Panc1 (cell line): ENCODE results near the gene FGF22. TPM values are rescaled to one million over a fixed set of nuclear protein-coding genes. Genes with fewer than 3 reads are reported as not detected.

Experiments used
- ATAC-seq: fragments of 200-7000 bp; cut with Tn5 transposase; 2 replicates; pipeline ENCODE4 v1.9.1; 2020; ENCODE audit warnings: mild to moderate bottlenecking, moderate library complexity
- BruUV-seq: library from RNA; stranded (reverse); fragments of 400-500 nt; replicated peaks from 2 replicates; lab custom pipeline; 2021; lab: Mats Ljungman, UMichigan
- CTCF ChIA-PET: fragments of 300-600 bp; sonication (Branson Sonifier 250); formaldehyde crosslinking; loops from one replicate; lab custom pipeline; 2022; ENCODE audit warnings: antibody characterized with exemption; lab: Charles Lee
- POLR2A ChIA-PET: fragments of 300-600 bp; sonication (Branson Sonifier 250); formaldehyde crosslinking; loops from one replicate; lab custom pipeline; 2022; ENCODE audit warnings: antibody characterized with exemption; lab: Charles Lee
- DNase-seq: peaks from one replicate; pipeline ENCODE4 v3.0.0-alpha.2; 2010; ENCODE audit warnings: low read depth, low spot score
- H3K27ac ChIP-seq: 2 replicates; pipeline ENCODE4 v1.5.1; 2011; ENCODE audit warnings: mild to moderate bottlenecking, low read length, inconsistent platforms
- H3K27me3 ChIP-seq: fragments of 200-500 bp; sonication (Bioruptor generic); 2 replicates; pipeline ENCODE4 v1.6.0; 2014; ENCODE audit warnings: low read length, inconsistent platforms; ENCODE audit not compliant: control insufficient read depth, insufficient read depth
- H3K36me3 ChIP-seq: fragments of 200-500 bp; sonication (Bioruptor generic); 2 replicates; pipeline ENCODE4 v1.5.1; 2014; ENCODE audit warnings: inconsistent platforms, mild to moderate bottlenecking, low read length, moderate library complexity; ENCODE audit not compliant: control insufficient read depth, insufficient read depth
- H3K4me1 ChIP-seq: 2 replicates; pipeline ENCODE4 v1.5.1; 2011; ENCODE audit warnings: inconsistent platforms, mild to moderate bottlenecking, low read length, moderate library complexity; ENCODE audit not compliant: control insufficient read depth, insufficient read depth
- H3K4me3 ChIP-seq, 2 experiments: 2 replicates each; pipeline ENCODE4 v1.5.1; 2011 to 2012; ENCODE audit warnings: low read depth in 2 of 2, low read length in 2 of 2, mild to moderate bottlenecking in 2 of 2, inconsistent platforms in 1 of 2, moderate library complexity in 1 of 2
- H3K9me3 ChIP-seq: fragments of 200-500 bp; sonication (Bioruptor generic); 2 replicates; pipeline ENCODE4 v1.5.1; 2014; ENCODE audit warnings: low read depth, mild to moderate bottlenecking, inconsistent platforms, low read length, moderate library complexity; ENCODE audit not compliant: control insufficient read depth, insufficient read depth
- POLR2AphosphoS5 ChIP-seq: IDR thresholded peaks from 2 replicates; pipeline ENCODE4 v1.6.1; 2012; ENCODE audit warnings: mild to moderate bottlenecking, low read depth, low read length, moderate library complexity
- SIN3A ChIP-seq: IDR thresholded peaks from 2 replicates; pipeline ENCODE4 v1.6.1; 2012; ENCODE audit warnings: low read depth, mild to moderate bottlenecking, low read length, moderate library complexity, borderline replicate concordance; ENCODE audit not compliant: insufficient read depth
- TCF7L2 ChIP-seq: IDR thresholded peaks from 2 replicates; pipeline ENCODE4 v1.6.1; 2011; ENCODE audit warnings: mild to moderate bottlenecking, low read depth, low read length, inconsistent platforms
- in situ Hi-C: cut with HindIII; loops from 2 replicates; pipeline ENCODE4 v1.10.0; 2016; ENCODE audit warnings: low sequenced_read_pairs, low pct_unique_long_range_greater_than_20kb
- intact Hi-C: fragments of 100-400 bp; cut with micrococcal nuclease; formaldehyde crosslinking; loops from one replicate; pipeline ENCODE4 v1.10.0; 2022; ENCODE audit not compliant: unreplicated experiment
- total RNA-seq: library from RNA; stranded (reverse); gene quantifications from one replicate; pipeline ENCODE4 v1.2.1, GENCODE V29; 2021; ENCODE audit not compliant: unreplicated experiment
- TF ChIP-seq, protein P1 (sequence below), 2 experiments: IDR thresholded peaks; 2 replicates each; pipeline ENCODE4 v1.6.1; 2011 to 2012; ENCODE audit warnings: low read depth in 2 of 2, control low read depth in 1 of 2, low read length in 1 of 2, mild to moderate bottlenecking in 1 of 2, moderate library complexity in 1 of 2; ENCODE audit not compliant: insufficient read depth in 1 of 2
- TF ChIP-seq, protein P2 (sequence below): fragments of 450-650 bp; IDR thresholded peaks from 2 replicates; pipeline ENCODE4 v1.5.1; 2017; ENCODE audit warnings: mild to moderate bottlenecking

FGF22 gene
- total RNA-seq, 1 experiment from 2014 or later = 0.72 TPM

- POLR2A ChIA-PET = no interaction called here
- Histone ChIP-seq H3K4me3 (no peak overlapping the region), H3K9me3 (no peaks in the 10 kb centered on the region), H3K4me1 (no peaks in the 10 kb centered on the region), H3K27ac (no peak overlapping the region), H3K27me3 (no peaks in the 10 kb centered on the region), H3K36me3 (no peaks in the 10 kb centered on the region; the same call in 1 of the 2 replicates)
- ATAC-seq = 0 out of 2 replicates have a peak, but pooled peaks have one; percentile 5
- TF ChIP-seq, protein P1, sequence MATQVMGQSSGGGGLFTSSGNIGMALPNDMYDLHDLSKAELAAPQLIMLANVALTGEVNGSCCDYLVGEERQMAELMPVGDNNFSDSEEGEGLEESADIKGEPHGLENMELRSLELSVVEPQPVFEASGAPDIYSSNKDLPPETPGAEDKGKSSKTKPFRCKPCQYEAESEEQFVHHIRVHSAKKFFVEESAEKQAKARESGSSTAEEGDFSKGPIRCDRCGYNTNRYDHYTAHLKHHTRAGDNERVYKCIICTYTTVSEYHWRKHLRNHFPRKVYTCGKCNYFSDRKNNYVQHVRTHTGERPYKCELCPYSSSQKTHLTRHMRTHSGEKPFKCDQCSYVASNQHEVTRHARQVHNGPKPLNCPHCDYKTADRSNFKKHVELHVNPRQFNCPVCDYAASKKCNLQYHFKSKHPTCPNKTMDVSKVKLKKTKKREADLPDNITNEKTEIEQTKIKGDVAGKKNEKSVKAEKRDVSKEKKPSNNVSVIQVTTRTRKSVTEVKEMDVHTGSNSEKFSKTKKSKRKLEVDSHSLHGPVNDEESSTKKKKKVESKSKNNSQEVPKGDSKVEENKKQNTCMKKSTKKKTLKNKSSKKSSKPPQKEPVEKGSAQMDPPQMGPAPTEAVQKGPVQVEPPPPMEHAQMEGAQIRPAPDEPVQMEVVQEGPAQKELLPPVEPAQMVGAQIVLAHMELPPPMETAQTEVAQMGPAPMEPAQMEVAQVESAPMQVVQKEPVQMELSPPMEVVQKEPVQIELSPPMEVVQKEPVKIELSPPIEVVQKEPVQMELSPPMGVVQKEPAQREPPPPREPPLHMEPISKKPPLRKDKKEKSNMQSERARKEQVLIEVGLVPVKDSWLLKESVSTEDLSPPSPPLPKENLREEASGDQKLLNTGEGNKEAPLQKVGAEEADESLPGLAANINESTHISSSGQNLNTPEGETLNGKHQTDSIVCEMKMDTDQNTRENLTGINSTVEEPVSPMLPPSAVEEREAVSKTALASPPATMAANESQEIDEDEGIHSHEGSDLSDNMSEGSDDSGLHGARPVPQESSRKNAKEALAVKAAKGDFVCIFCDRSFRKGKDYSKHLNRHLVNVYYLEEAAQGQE (IDR thresholded peaks at IDR 0.05; ENCODE audit: insufficient read depth in 1 of 2, low read depth in 2 of 2, low read length in 1 of 2) = no peak
- TF ChIP-seq POLR2AphosphoS5 (no peak), SIN3A (no peak), TCF7L2 (no peak)
- TF ChIP-seq, protein P2, sequence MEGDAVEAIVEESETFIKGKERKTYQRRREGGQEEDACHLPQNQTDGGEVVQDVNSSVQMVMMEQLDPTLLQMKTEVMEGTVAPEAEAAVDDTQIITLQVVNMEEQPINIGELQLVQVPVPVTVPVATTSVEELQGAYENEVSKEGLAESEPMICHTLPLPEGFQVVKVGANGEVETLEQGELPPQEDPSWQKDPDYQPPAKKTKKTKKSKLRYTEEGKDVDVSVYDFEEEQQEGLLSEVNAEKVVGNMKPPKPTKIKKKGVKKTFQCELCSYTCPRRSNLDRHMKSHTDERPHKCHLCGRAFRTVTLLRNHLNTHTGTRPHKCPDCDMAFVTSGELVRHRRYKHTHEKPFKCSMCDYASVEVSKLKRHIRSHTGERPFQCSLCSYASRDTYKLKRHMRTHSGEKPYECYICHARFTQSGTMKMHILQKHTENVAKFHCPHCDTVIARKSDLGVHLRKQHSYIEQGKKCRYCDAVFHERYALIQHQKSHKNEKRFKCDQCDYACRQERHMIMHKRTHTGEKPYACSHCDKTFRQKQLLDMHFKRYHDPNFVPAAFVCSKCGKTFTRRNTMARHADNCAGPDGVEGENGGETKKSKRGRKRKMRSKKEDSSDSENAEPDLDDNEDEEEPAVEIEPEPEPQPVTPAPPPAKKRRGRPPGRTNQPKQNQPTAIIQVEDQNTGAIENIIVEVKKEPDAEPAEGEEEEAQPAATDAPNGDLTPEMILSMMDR = no peak
- in situ Hi-C loops = no loop called here
- no peak for DNase-seq
- BruUV-seq = no TSS peak
- CTCF ChIA-PET = no interaction called here
- intact Hi-C loops = no loop called here
Measured at GRCh38 chr19:645912-646778, 6.5 kb downstream of the FGF22 start.

GRCh38 chr19:646779-647565 is 7.3 kb downstream of the FGF22 start:
- ATAC-seq (no peak), DNase-seq (no peak)
- ChIA-PET POLR2A (no interaction called here), CTCF (no interaction called here)
- intact Hi-C loops = no loop called here
- no peak overlapping the region for H3K27ac ChIP-seq
- no peaks in the 10 kb centered on the region for H3K9me3 ChIP-seq
- no peaks in the 10 kb centered on the region for H3K27me3 ChIP-seq
- TF ChIP-seq, protein P2 = no peak
- TF ChIP-seq, protein P1 (IDR thresholded peaks at IDR 0.05; ENCODE audit: insufficient read depth in 1 of 2, low read depth in 2 of 2, low read length in 1 of 2) = no peak
- TF ChIP-seq SIN3A (no peak), TCF7L2 (no peak), POLR2AphosphoS5 (no peak)
- no peaks in the 10 kb centered on the region; the same call in none of the 2 replicates for H3K36me3 ChIP-seq
- no TSS peak for BruUV-seq
- H3K4me3 ChIP-seq = no peak overlapping the region
- in situ Hi-C loops = no loop called here
- no peaks in the 10 kb centered on the region for H3K4me1 ChIP-seq
